NB4 (cell line): ENCODE results near the gene UST.

Source experiments
- DNase-seq: peaks from one replicate; pipeline ENCODE4 v3.0.0; 2010; ENCODE audit warnings: low read depth
- H3K4me3 ChIP-seq: one replicate; pipeline ENCODE4 v1.5.1; 2011; ENCODE audit warnings: mild to moderate bottlenecking, low read depth, low read length, moderate library complexity
- CTCF ChIP-seq: IDR thresholded peaks from one replicate; pipeline ENCODE4 v1.5.1; 2012; ENCODE audit warnings: low read depth, low read length
- MAX ChIP-seq: IDR thresholded peaks from 2 replicates; pipeline ENCODE4 v1.6.1; 2011; ENCODE audit warnings: low read depth, low read length
- MYC ChIP-seq: IDR thresholded peaks from 2 replicates; pipeline ENCODE4 v1.6.1; 2011; ENCODE audit warnings: low read depth, low read length
- POLR2A ChIP-seq: IDR thresholded peaks from 2 replicates; pipeline ENCODE4 v1.6.1; 2011; ENCODE audit warnings: mild to moderate bottlenecking; ENCODE audit not compliant: insufficient read length; ENCODE audit errors: extremely low read depth

The UST gene

GRCh38 chr6:149053848-149054558 lies 307.2 kb downstream of the UST start:
- DNase-seq: no peak
- H3K4me3 ChIP-seq: no peak overlapping the region
- TF ChIP-seq CTCF: no peak
- no peak for TF ChIP-seq POLR2A
- TF ChIP-seq MAX: no peak
- no peak for TF ChIP-seq MYC

DNA sequence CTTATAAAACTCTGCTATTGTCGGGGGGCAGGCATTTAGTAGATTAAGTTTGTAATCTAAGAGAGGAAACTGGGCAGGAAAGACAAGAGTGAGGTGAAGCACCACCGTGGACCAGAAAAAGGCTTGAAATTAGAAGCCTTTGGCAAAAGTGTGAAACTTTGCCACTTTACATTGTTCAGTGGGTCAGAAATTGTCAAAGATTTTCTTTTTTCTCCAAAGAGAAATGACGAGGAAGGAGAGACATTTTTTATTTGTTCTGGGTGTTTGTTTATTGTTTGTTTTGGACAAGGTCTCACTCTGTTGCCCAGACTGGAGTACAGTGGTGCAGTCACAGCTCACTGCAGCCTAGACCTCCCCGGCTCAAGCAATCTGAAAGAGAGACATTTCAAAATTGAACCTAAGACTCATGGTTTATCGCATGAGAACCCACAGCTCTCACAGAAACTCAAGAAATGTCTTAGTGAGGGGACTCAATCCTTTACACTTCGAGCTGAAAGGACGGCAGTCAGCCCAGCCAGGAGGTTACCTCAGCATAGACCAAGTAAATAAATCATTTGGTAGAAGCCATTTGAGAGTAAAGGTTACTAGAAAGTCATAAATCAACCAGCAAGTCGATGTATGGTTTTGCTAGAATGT lies 307.8 kb downstream of the UST start:
- TF ChIP-seq CTCF: no peak
- TF ChIP-seq MAX: no peak
- no peak for TF ChIP-seq POLR2A
- no peak for DNase-seq
- no peak overlapping the region for H3K4me3 ChIP-seq

- TF ChIP-seq CTCF: no peak
- no peak for TF ChIP-seq POLR2A
- TF ChIP-seq MAX: no peak
- no peak for TF ChIP-seq MYC
- DNase-seq: peak; percentile 70
Measured at GRCh38 chr6:149055195-149055899, 308.5 kb downstream of the UST start.

DNA sequence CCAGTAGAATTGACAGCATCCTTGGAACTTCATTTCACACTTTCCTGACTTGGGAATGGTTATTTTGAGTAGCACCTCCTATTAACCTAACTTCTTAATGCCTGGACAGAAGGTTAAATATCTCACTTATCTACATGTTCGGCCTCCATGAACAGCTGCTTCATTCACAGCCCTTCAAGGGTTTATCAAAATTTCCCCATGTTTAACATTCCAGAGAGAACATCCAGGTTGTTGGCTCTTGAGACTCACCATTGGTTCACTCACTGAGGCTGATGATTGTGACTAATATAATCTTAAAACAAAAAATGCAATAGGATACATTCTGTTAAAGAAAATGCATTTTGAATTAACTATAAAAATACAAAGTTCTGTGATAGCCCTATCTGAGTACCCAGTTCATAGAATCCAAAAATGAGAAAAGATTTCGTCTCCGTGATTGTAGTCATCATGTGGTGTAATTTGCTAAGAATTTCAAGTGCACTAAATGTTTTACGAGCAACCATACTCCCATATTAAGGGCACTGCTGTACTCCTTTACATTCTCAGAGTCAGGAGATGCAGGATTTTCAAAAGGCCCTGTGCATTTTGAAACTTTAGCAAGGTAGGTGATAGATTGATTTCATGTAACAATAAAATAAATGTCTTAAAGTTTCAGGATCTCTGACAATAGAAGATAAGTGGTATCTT lies 310.1 kb downstream of the UST start:
- H3K4me3 ChIP-seq: no peak overlapping the region
- DNase-seq: no peak
- TF ChIP-seq CTCF (no peak), MAX (no peak), POLR2A (no peak), MYC (no peak)

More at GRCh38 chr6:149055195-149055899, 308.5 kb downstream of the UST start:
- no peak overlapping the region for H3K4me3 ChIP-seq

DNA sequence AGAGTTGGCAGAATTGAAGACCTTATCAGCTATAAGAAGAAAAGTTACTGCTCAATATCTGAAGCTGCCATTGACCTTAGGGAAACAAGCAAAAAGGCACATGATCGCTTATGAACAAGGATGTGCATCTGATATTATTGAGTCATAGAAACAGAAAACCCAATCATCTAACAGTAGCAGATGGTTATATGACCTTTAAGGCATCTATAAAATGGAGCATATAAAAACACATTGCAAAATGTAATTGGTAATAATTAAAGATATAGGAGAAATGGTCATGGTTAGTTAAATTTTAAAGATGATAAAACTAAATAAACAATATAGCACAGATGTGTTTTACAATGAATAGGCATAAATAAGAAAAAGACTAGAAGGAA lies 310.6 kb downstream of the UST start:
- DNase-seq: no peak
- no peak overlapping the region for H3K4me3 ChIP-seq
- TF ChIP-seq MAX: no peak
- TF ChIP-seq MYC: no peak
- no peak for TF ChIP-seq CTCF
- no peak for TF ChIP-seq POLR2A
